B cell (primary cell): ENCODE results near the gene BTBD1.

Source experiments
- CTCF ChIP-seq: fragments of 200-600 bp; IDR thresholded peaks from one replicate; pipeline ENCODE4 v1.8.0; 2022; ENCODE audit warnings: antibody characterized with exemption, mild to moderate bottlenecking
- EZH2 ChIP-seq: IDR thresholded peaks from 2 replicates; pipeline ENCODE4 v1.6.1; 2012; ENCODE audit warnings: borderline replicate concordance, low read depth, mild to moderate bottlenecking, moderate library complexity, low read length; ENCODE audit not compliant: insufficient read depth, poor library complexity, severe bottlenecking

- TF ChIP-seq CTCF: no peak
- no peak for TF ChIP-seq EZH2
These were observed 32.2 kb upstream of the BTBD1 start for GRCh38 chr15:83099290-83099689.
